ENCODE measurements around the gene TBC1D2B.
"Not testable (repeated sequence)": the region's sequence is repeated elsewhere in the genome, so short reads cannot be mapped to it uniquely, and the experiment has no call there.

DNA sequence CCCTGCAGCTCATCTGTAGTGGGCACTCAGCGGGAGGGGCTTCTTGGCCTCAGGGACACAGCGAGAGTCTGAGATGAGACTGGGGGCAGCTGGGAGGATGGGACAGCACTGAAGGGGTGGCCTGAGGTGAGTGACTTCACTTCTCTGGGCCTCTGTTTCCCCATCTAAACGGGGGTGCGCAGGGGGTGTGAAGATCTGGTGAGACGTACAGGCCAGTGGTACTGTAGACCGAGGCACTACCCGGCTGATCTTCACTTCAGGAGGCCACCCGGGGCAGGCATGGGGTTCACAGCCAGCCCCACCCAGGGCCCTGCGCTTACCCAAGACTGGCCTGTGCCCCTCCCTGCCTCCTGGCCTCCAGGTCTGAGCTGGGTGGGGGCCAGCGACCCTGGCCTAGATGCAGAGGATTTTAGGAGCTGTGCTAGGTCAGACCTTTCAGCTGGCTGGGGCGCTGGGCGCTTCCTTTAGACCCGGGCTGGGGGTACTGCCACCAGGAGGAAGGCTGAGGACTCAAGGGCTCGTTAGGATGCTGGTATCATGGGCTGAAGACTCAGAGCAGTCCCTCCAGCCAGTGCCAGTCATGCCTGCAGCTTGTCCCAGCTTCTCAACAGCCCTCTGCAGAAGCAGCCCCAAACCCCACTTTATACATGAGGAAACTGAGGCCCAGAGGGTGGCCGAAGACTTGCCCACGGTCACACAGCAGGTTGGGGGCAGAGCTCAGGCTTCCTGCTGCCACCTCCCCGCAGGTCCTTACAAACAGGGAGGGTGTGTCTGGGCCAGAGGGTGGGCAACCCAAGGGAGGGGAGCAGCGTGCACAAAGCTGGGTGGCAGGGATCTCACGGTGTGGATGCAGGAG lies 99.4 kb downstream of the TBC1D2B start:
- TF ChIP-seq POLR2AphosphoS5 (IDR thresholded peaks at IDR 0.05): not testable (repeated sequence)
- TF ChIP-seq, protein P1, sequence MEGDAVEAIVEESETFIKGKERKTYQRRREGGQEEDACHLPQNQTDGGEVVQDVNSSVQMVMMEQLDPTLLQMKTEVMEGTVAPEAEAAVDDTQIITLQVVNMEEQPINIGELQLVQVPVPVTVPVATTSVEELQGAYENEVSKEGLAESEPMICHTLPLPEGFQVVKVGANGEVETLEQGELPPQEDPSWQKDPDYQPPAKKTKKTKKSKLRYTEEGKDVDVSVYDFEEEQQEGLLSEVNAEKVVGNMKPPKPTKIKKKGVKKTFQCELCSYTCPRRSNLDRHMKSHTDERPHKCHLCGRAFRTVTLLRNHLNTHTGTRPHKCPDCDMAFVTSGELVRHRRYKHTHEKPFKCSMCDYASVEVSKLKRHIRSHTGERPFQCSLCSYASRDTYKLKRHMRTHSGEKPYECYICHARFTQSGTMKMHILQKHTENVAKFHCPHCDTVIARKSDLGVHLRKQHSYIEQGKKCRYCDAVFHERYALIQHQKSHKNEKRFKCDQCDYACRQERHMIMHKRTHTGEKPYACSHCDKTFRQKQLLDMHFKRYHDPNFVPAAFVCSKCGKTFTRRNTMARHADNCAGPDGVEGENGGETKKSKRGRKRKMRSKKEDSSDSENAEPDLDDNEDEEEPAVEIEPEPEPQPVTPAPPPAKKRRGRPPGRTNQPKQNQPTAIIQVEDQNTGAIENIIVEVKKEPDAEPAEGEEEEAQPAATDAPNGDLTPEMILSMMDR (IDR thresholded peaks at IDR 0.05): not testable (repeated sequence)

All from esophagus muscularis mucosa (tissue), 3 donors.